ENCODE measurements around the gene ADAM30. TPM values are rescaled to one million over a fixed set of nuclear protein-coding genes. Genes with fewer than 3 reads are reported as not detected.

Gene ADAM30
- total RNA-seq = not detected
- polyA plus RNA-seq = not detected

GRCh38 chr1:119896303-119896702 is at the start of gene ADAM30:
ADAM30 (minus strand) TSS chr1:119896515; CDS start chr1:119896336, 179 bp downstream.
- H3K4me3 ChIP-seq (ENCODE audit: low read depth, low read length) = no peak within 1 kb of the TSS
- H3K4me1 ChIP-seq (ENCODE audit: insufficient read depth) = no peaks in the 10 kb centered on the region
- no peak within 1 kb of the TSS for H3K27ac ChIP-seq (ENCODE audit: low read depth)
- 54% methylated on average over 24 of the region's 24 CpGs for WGBS
- no peaks in the 10 kb centered on the region for H3K36me3 ChIP-seq (ENCODE audit: insufficient read depth)
- DNase-seq (ENCODE audit: extremely low spot score) = no peak

GRCh38 chr1:119943216-119943615 is 46.9 kb upstream of the ADAM30 start:
- no peak overlapping the region for H3K27ac ChIP-seq (ENCODE audit: low read depth)

GRCh38 chr1:119941392-119941791 is 45.1 kb upstream of the ADAM30 start:
- Histone ChIP-seq H3K27ac (ENCODE audit: low read depth) (no peak overlapping the region), H3K36me3 (ENCODE audit: insufficient read depth) (peaks cover 2% of the 10 kb centered on the region), H3K4me1 (ENCODE audit: insufficient read depth) (no peaks in the 10 kb centered on the region), H3K4me3 (ENCODE audit: low read depth, low read length) (no peak overlapping the region)
- WGBS = 89% methylated on average over 4 of the region's 4 CpGs
- DNase-seq (ENCODE audit: extremely low spot score) = no peak

More at GRCh38 chr1:119943216-119943615, 46.9 kb upstream of the ADAM30 start:
- no peak overlapping the region for H3K4me3 ChIP-seq (ENCODE audit: low read depth, low read length)
- DNase-seq (ENCODE audit: extremely low spot score) = no peak
- no peaks in the 10 kb centered on the region for H3K36me3 ChIP-seq (ENCODE audit: insufficient read depth)
- WGBS = 69% methylated on average over 2 of the region's 2 CpGs
- H3K4me1 ChIP-seq (ENCODE audit: insufficient read depth) = no peaks in the 10 kb centered on the region

DNA sequence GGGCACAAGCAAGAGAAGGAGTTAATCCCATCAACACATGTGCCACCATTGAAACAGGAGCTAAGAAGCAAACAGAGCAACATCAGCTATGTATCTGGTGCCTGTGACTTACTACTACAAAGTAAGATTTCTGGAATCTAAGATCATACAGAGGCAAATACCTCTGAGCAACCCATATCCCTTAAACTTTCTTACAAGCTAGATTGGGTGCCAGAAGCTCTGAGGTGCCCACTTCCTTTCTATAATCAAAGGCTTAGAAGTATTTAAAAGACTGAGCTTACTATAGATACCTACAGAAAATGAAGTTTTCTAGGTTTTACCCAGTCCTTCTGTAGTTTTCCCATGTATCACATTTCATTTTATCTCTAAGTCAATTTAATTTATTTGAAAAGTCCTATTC is 44.4 kb upstream of the ADAM30 start:
- Histone ChIP-seq H3K4me1 (ENCODE audit: insufficient read depth) (no peaks in the 10 kb centered on the region), H3K4me3 (ENCODE audit: low read depth, low read length) (no peak overlapping the region), H3K36me3 (ENCODE audit: insufficient read depth) (peaks cover 2% of the 10 kb centered on the region), H3K27ac (ENCODE audit: low read depth) (no peak overlapping the region)
- DNase-seq (ENCODE audit: extremely low spot score) = no peak

- WGBS = 89% methylated on average over 5 of the region's 5 CpGs
- H3K36me3 ChIP-seq (ENCODE audit: insufficient read depth) = peaks cover 12% of the 10 kb centered on the region
- DNase-seq (ENCODE audit: extremely low spot score) = no peak
- no peak overlapping the region for H3K27ac ChIP-seq (ENCODE audit: low read depth)
- no peak overlapping the region for H3K4me3 ChIP-seq (ENCODE audit: low read depth, low read length)
- no peaks in the 10 kb centered on the region for H3K4me1 ChIP-seq (ENCODE audit: insufficient read depth)
Observed at GRCh38 chr1:119937198-119937597, 40.9 kb upstream of the ADAM30 start.

GRCh38 chr1:119935915-119936314 is 39.6 kb upstream of the ADAM30 start:
- Histone ChIP-seq H3K36me3 (ENCODE audit: insufficient read depth) (peaks cover 12% of the 10 kb centered on the region), H3K4me3 (ENCODE audit: low read depth, low read length) (no peak overlapping the region), H3K4me1 (ENCODE audit: insufficient read depth) (no peaks in the 10 kb centered on the region), H3K27ac (ENCODE audit: low read depth) (no peak overlapping the region)
- DNase-seq (ENCODE audit: extremely low spot score) = no peak
- 95% methylated on average over 2 of the region's 2 CpGs for WGBS

GRCh38 chr1:119935373-119935772 is 39.1 kb upstream of the ADAM30 start:
- H3K4me3 ChIP-seq (ENCODE audit: low read depth, low read length) = no peak overlapping the region
- no peak overlapping the region for H3K27ac ChIP-seq (ENCODE audit: low read depth)
- 87% methylated on average over 1 of the region's 1 CpG for WGBS
- H3K36me3 ChIP-seq (ENCODE audit: insufficient read depth) = peaks cover 12% of the 10 kb centered on the region
- no peak for DNase-seq (ENCODE audit: extremely low spot score)
- H3K4me1 ChIP-seq (ENCODE audit: insufficient read depth) = no peaks in the 10 kb centered on the region

GRCh38 chr1:119933397-119933796 is 37.1 kb upstream of the ADAM30 start:
- no peak overlapping the region for H3K4me3 ChIP-seq (ENCODE audit: low read depth, low read length)
- no peaks in the 10 kb centered on the region for H3K4me1 ChIP-seq (ENCODE audit: insufficient read depth)
- H3K36me3 ChIP-seq (ENCODE audit: insufficient read depth) = peaks cover 12% of the 10 kb centered on the region
- DNase-seq (ENCODE audit: extremely low spot score) = no peak
- H3K27ac ChIP-seq (ENCODE audit: low read depth) = no peak overlapping the region

DNA sequence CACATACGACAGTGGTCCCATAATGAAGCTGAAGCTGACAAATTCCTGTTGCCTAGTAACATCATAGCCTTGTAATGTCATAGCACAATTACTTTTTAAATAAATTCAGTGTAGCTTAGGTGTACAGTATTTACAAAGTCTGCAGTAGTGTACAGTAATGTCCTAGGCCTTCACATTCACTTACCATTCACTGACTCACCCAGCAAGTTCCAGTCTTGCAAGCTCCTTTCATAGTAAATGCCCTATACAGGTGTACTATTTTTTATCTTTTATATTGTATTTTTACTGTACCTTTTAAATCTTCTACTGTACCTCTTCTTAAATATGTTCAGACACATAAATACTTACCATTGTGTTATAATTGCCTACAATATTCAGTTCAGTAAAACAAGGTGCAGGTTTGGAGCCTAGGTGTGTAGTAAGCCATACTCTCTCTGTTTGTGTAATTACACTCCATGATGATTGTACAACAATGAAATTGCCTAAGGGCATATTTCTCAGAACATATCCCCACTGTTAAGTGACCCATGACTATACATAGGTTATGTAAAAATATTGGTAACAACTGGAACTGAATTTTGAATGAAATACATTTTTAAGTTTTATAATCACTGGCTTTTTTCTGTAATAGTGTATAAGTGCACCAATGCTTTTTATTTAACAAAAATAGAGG is 33.5 kb upstream of the ADAM30 start:
- WGBS = 97% methylated on average over 1 of the region's 1 CpG
- Histone ChIP-seq H3K4me1 (ENCODE audit: insufficient read depth) (no peaks in the 10 kb centered on the region), H3K36me3 (ENCODE audit: insufficient read depth) (peaks cover 17% of the 10 kb centered on the region), H3K27ac (ENCODE audit: low read depth) (no peak overlapping the region), H3K4me3 (ENCODE audit: low read depth, low read length) (no peak overlapping the region)
- DNase-seq (ENCODE audit: extremely low spot score) = no peak

- Histone ChIP-seq H3K4me3 (ENCODE audit: low read depth, low read length) (no peak overlapping the region), H3K27ac (ENCODE audit: low read depth) (no peak overlapping the region), H3K4me1 (ENCODE audit: insufficient read depth) (no peaks in the 10 kb centered on the region), H3K36me3 (ENCODE audit: insufficient read depth) (peaks cover 11% of the 10 kb centered on the region)
- 93% methylated on average over 3 of the region's 3 CpGs for WGBS
- DNase-seq (ENCODE audit: extremely low spot score) = no peak
Observed at GRCh38 chr1:119926553-119926952, 30.2 kb upstream of the ADAM30 start.

DNA sequence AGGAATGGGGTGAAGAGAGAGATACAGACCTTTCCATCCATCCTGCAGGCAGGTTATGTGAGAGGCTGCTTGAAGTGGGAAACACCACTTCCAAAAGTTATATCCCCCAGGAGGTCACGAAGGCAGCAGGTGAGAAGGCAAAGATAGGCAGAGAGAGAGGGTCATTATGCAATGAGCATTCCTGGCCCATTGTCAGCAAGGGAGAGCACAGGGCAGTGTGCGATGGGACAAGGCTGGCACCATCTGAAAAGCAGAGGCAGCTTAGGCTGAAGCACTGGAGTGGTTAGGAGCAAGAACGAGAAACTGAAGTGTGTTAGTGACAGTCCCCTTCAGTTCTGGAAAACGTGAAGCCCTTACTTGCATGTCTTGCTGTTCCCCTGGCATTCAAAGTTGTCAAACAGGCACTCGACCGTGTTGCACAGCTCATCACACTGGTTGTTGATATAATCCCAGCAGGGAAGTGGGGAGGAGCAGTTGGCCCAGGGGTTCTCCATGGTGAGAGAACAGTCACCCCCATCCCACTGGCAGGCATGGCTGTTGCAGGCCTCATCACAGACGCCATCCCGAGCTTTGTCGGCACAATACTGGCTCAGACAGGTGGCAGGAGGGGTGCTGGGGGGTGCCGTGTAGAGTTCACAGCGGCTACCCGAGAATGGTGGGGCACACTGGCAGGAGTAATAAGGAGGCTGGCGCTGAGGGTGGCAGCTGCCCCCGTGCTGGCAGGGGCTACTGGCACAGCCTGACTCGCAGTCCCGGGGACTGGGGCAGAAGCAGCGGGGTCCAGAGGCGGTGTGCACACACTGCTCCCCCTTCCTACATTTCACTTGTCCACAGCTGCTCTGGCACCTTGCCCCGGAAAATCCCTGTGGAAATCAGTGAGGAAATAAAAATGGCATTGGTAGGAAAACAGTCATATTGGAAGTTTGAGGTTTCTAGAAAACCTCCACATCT is 28.9 kb upstream of the ADAM30 start:
- DNase-seq (ENCODE audit: extremely low spot score) = no peak
- Histone ChIP-seq H3K27ac (ENCODE audit: low read depth) (no peak overlapping the region), H3K4me1 (ENCODE audit: insufficient read depth) (no peaks in the 10 kb centered on the region), H3K4me3 (ENCODE audit: low read depth, low read length) (no peak overlapping the region), H3K36me3 (ENCODE audit: insufficient read depth) (peaks cover 11% of the 10 kb centered on the region)
- WGBS = 87% methylated on average over 19 of the region's 19 CpGs

GRCh38 chr1:119920104-119920968 is 24.0 kb upstream of the ADAM30 start:
- 89% methylated on average over 8 of the region's 8 CpGs for WGBS
- DNase-seq (ENCODE audit: extremely low spot score) = no peak
- peaks cover 7% of the 10 kb centered on the region for H3K36me3 ChIP-seq (ENCODE audit: insufficient read depth)

DNA sequence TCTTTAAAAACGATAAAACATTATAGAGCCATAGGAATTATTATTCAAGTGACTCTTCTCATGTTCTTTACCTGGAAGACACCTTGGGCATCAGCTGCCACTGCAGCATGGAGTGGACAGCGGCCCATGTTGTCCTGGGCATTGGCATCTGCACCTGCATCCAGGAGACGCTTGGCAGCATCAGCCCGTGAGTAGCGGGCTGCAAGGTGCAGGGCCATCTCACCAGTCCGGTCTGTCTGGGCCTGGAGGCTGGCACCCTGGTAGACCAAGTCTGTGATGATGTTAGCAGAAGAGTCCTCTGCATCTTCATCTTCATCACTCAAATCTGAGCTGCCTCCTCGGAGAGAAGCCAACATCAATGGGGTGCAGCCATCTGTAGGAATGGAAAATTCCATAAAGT is 22.9 kb upstream of the ADAM30 start:
- Histone ChIP-seq H3K4me1 (ENCODE audit: insufficient read depth) (no peaks in the 10 kb centered on the region), H3K27ac (ENCODE audit: low read depth) (no peak overlapping the region), H3K36me3 (ENCODE audit: insufficient read depth) (peaks cover 2% of the 10 kb centered on the region), H3K4me3 (ENCODE audit: low read depth, low read length) (no peak overlapping the region)
- DNase-seq (ENCODE audit: extremely low spot score) = no peak
- 95% methylated on average over 7 of the region's 7 CpGs for WGBS

More at GRCh38 chr1:119920104-119920968, 24.0 kb upstream of the ADAM30 start:
- H3K27ac ChIP-seq (ENCODE audit: low read depth) = no peak overlapping the region
- no peaks in the 10 kb centered on the region for H3K4me1 ChIP-seq (ENCODE audit: insufficient read depth)
- no peak overlapping the region for H3K4me3 ChIP-seq (ENCODE audit: low read depth, low read length)

Data from urinary bladder (tissue), 4 donors.